GM19193 (cell line): Measurements from ENCODE around the gene DGCR2.

Experiments
- POLR2A ChIP-seq: IDR thresholded peaks from 4 replicates; pipeline ENCODE4 v1.6.1; 2011; ENCODE audit not compliant: insufficient read depth, insufficient read length; ENCODE audit errors: extremely low read depth

Gene DGCR2

DNA sequence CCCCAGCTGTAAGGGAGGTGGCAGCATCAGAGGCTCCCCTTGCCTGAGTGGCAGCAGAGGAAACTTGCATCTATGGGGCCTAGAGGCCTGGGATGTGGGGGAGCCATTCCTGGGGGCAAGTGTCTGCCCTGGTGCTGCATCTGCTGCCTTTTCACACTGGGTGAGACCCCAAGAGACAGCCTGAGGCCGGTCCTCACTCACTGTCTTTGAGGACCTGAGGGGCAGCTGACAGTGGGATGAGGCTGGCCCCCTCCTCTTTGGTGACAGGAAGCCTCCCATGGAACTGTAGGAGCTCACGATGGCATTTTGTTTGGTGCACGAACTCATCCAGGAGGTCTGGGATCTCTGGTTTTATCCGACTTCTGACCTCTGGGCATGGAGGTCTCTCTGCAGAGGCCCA lies 104.0 kb downstream of the DGCR2 start:
- no peak for TF ChIP-seq POLR2A

DNA sequence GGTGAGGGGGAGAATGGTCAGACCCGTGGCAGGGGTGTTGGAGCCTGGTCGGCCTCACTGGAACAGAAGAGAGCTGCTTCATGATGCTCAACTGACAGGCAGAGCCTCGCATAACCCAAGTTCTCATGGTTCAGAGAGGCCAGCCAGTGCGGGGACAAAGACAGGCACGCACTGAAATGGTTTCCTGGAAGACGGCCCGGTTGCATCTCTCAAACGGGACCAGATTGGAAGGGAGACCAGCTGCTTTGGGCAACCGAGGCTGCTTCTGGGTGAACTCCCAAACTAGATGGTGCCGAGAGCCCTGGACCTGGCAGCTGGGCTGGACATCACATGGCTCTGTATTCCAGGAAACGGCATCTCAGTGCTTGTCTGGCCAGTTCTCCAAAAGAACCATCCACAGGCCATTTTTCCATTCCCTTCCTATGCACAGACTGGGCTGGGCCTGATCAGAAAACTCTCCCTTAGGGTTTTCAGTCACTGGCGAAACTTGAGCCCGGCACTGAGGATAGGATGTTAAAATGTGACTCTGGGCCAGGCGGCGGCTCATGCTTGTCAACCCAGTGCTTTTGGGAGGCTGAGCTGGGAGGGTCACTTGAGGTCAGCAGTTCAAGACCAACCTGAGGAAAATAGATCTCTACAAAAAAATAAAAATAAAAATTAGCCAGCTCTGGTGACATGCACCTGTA lies 106.0 kb downstream of the DGCR2 start:
- TF ChIP-seq POLR2A = no peak

DNA sequence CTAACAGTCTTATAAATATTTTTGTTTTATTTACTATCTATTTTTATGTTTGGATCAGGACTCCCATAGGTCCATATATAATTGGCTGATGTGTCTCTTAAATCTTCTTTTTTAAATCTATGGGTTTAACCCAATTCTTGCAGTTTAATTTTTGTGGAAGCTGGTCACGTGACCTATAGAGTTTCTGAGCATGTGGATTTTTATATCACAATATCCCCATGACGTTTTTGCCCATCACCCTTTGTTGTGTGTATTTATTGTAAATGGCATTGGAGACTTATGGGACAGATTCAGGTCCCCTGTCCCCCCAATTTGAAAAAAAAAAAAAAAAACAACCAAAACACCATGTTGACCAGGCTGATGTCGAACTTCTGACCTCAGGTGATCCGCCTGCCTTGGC lies 107.3 kb downstream of the DGCR2 start:
- TF ChIP-seq POLR2A = no peak

DNA sequence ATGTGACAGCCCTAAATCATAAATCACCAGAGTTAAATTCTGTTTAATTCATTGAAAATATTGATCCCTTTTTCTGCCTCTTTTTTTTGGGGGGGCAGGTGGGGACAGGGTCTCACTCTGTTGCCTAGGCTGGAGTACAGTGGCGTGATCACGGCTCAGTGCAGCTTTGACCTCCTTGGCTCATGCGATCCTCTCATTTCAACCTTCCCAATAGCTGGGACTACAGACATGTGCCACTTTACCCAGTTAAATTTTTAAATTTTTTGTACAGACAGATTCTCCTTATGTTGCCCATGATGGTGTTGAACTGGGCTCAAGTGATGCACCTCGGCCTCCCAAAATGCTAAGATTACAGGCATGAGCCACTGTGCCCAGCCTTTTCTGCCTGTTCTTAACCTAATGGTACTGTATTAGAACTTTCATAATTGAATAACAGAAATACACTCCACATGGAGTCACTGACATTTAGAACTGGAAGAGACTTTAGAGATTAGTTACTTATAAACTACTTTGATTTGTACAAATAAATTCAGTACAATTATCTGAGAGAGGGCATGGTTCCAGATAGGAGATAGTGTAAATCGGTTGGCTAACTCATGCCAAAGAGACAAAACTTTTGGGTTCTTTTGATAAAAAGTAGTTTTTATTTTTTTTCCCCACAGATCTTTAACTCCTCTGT lies 109.8 kb downstream of the DGCR2 start:
- TF ChIP-seq POLR2A = no peak

DNA sequence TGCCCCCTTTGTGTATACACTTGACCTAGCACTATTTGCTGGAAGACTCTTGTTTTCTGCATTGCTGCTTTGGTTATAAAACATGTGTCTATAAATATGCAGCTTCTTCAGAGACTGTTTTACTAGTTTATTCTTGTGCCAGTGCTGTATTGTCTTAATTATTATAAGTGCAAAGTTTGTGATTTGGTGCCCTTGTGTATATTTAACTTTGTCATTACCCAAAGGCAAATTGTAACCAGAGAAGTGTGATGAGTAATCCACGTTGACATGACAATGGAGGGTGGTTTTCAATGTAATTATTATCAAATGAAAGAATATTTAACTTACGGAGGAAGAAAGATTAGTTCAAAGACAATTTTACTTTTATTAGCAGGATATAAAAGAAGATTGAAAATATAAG lies 111.1 kb downstream of the DGCR2 start:
- no peak for TF ChIP-seq POLR2A

DNA sequence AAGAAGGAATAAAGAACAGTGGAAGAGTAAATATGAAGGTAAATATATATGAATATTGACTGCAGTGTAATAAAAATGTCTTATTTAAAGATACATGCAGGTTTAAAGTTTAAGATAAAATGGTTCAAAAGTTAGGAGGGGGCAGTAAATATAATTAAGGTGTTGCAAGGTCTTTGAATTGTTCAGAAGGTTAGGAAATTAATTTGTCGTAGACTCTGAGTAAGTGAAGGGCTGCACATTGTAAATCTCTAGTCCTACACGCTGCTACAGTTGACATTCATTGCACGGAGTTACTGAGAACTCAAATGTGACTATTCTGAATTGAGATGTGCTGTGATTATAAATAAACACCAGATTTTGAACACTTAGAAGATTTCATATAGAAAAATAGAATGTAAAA lies 116.3 kb downstream of the DGCR2 start:
- TF ChIP-seq POLR2A = no peak

DNA sequence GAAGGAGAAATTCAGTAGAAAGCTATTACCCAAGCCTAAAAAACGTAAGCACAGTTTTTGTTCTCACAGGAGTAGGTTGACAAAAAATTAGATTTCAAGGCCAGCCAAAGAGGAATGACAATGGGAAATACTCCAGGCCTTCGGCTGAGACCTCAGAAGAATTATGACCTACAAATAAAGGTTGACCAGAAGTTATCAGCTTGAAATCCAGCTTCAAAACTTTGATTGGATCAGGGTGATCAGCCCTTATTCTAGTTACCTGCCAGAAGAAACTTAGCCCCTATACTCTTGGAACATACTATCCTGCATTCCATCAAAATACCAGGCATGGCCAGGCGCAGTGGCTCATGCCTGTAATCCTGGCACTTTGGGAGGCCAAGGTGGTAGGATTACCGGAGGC lies 117.7 kb downstream of the DGCR2 start:
- no peak for TF ChIP-seq POLR2A

DNA sequence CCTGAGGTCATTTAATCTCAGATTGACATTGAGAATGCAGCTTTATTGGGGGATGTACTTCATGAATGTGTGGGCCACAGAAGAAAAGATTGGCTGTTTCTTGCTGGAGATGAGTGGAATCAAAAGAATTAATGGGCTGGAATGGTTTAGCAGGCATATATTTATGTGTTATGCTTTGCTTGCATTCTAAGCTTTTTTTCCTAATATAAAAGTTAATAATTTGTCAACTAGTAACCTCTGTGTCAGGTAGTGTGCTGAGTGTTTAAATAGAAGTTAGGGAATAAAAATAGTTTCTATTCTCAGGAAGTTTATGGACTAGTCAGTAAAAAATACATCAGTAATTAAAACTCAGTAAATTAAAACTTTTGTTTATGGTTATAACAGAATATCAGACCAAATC lies 118.7 kb downstream of the DGCR2 start:
- TF ChIP-seq POLR2A = no peak

DNA sequence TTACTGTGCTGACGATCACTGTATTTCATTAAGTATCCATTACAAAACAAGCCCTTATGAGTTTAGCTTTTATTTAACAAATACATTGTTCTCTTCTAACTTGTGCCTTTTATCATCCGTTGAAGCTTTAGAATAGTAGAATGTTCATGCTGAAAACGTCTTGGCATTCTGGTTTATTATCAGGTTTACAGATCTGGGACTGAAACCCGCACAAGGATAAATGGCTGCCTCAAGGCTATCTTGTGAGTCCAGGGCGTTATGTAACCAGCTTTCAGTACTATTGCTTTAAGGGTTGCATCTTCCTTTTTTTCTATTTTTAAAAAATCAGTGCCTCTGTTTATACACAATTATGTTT lies 119.6 kb downstream of the DGCR2 start:
- no peak for TF ChIP-seq POLR2A

DNA sequence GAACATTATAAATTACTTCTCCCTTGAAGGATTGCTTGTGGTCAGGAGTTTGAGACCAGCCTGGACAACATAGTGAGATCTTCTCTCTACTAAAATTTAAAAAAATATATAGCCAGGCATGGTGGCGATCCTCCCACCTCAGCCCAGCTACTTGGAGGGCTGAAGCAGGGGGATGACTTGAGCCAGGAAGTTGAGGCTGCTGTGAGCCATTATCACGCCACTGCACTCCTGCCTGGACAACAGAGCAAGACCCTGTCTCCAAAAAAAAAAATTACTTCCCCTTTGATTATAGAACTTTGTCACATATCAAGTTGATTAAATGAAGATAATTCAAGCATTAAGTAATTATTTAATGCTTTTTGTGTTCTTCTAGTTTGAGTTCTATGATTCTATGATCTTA lies 121.0 kb downstream of the DGCR2 start:
- TF ChIP-seq POLR2A = no peak

DNA sequence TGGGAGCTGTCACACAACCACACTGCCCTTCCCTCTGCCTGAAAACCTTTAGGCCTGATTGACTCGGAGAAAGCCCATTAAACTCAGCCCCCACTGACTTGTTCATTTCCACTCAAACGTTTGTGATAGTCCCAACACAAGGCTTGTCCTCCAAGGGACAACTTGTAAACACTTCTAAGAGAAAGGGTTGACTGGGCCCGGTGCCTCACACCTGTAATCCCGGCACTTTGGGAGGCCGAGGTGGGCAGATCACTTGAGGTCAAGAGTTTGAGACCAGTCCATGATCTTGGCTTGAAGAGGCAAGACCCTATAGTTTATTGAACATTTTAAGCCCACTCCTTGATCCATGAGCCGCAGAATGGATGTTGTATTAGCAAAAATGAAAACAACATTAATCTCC lies 122.8 kb downstream of the DGCR2 start:
- no peak for TF ChIP-seq POLR2A

DNA sequence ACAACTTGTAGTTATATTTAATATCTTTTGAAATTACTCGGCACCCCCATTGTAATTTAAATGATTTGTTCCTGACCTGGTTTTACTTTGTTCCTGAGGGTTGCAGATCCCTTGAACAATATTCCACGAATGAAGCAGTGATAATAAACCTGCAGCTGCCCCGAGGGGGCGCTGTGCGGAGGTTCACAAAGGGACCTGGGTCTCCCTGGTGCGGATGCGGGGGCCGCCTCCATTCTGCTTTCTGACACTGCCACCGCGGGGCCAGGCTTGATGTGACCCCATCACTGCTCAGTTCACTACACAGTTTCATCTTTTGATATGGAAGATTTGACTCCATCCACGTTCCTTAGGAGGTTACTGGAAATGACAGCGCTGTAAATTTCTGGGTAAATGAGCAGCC lies 123.2 kb downstream of the DGCR2 start:
- no peak for TF ChIP-seq POLR2A

DNA sequence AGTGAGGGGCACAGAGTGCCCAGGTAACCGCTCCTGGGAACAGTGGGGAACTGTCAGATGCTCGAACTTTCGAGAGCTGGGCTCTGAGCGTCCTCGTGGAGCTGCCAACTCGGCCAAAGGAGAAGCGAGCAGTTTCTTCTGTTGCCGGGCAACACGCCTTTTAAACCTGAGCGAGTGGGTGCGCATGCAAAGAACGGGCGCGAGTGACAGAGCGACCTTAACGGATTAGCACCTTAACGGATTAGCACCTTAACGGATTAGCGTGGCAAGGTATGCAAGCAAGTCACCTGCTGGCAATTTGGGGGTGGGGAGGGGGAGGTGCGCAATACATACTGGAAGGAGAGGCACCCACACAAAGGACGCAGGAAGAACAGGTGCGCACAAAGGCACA lies 124.3 kb downstream of the DGCR2 start:
- TF ChIP-seq POLR2A = no peak

DNA sequence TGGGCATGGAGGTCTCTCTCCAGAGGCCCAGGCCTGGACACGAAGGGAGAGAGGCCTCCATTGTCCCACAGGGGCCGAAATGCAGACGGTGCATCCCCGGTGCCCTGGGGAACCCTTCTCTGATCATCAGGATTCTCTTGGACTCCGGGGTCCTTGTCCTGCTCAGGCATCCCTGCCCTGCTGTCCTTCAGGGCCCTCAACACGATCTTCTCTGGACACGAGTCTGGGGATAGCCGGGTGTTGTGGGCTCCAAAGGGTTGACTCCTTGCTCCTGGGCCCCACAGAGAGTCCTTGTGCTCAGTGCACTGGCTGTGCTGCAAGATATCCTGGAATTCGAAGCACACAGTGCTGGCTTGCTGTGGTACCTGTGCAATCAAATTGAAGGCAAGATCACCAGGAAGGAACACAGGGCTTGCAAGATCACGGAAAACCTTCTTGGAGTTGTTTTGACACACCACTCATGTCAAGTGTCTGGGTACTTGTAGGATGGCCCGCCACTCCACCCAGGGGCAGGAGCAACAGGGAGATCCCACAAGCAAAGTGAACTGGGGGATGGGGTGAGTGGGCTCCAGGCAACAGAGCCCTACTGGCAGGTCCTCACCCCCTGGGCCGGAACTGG lies 124.8 kb downstream of the DGCR2 start:
- TF ChIP-seq POLR2A = no peak

DNA sequence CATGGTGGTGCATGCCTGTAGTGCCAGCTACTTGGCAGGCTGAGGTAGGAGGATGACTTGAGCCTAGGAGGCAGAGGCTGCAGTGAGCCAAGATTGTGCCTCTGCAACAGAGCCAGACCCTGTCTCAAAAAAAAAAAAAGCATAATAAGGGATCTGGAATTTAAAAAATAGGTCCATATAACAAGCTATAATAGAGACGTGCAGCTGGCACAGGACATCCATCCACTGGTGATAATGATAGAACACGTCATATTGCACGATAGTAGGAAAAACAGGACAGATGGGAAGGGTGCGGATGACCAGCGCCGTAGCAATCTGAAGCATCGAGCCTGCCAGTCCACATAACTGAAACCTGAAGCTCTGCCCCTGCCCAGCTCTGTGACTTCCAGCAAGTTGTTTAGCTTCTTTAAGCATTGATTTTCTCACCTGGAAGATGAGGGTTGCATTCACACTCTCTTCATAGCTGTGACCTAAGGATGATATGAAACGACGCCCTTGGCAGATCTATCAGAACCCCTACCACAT lies 125.8 kb downstream of the DGCR2 start:
- TF ChIP-seq POLR2A = no peak

DNA sequence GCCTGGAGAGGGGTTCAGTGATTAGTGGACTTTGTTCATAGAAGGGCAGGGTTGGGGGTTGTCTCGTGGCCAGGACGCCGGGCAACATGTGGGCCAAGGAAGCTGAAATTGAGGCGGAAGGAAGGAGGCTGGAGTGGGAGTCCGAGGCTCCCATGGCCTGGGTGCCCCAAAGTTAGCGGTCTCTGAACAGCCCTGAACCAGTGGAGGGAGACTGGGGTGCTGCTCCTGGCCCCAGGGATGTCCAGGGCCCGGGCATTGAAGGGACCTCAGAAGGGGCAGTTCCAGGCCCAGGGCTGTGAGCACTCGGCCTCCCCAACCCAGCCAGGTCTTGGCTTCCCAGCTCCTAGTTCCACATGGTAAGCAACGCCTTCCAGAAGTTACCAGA lies 126.9 kb downstream of the DGCR2 start:
- no peak for TF ChIP-seq POLR2A
